Psoas muscle (tissue), 8 donors: Measurements from ENCODE around the gene CAPNS2. TPM values are rescaled to one million over a fixed set of nuclear protein-coding genes. Genes with fewer than 3 reads are reported as not detected.

Experiments
- ATAC-seq, 4 donors: fragments of 200-7000 bp; cut with Tn5 transposase; one replicate each; pipeline ENCODE4 v1.9.1; 2020; ENCODE audit warnings: moderate library complexity in 3 of 4, mild to moderate bottlenecking in 2 of 4
- DNase-seq, 2 donors: peaks; one replicate each; pipeline ENCODE4 v3.0.0-alpha.2; 2020
- H3K27ac ChIP-seq: fragments of 200-600 bp; one replicate; pipeline ENCODE4 v1.8.0; 2022
- H3K27me3 ChIP-seq, 3 donors: fragments of 200-600 bp in 1 of 3; one replicate each; pipeline versions ENCODE4 v1.6.1 to v1.8.0; 2013 to 2022; ENCODE audit warnings: low read length in 2 of 3, mild to moderate bottlenecking in 2 of 3, moderate library complexity in 1 of 3; ENCODE audit not compliant: insufficient read depth in 3 of 3
- H3K36me3 ChIP-seq, 2 donors: fragments of 200-600 bp in 1 of 2; one replicate each; pipeline versions ENCODE4 v1.6.1 to v1.8.0; 2013 to 2022; ENCODE audit warnings: low read depth in 1 of 2, mild to moderate bottlenecking in 1 of 2, moderate library complexity in 1 of 2; ENCODE audit not compliant: insufficient read depth in 1 of 2
- H3K4me1 ChIP-seq: fragments of 200-600 bp; one replicate; pipeline ENCODE4 v1.8.0; 2022
- H3K4me3 ChIP-seq: fragments of 200-600 bp; one replicate; pipeline ENCODE4 v1.8.0; 2022; ENCODE audit warnings: mild to moderate bottlenecking
- H3K9me3 ChIP-seq: fragments of 200-600 bp; one replicate; pipeline ENCODE4 v1.8.0; 2022
- CTCF ChIP-seq: fragments of 200-600 bp; IDR thresholded peaks from one replicate; pipeline ENCODE4 v1.8.0; 2022; ENCODE audit warnings: antibody characterized with exemption
- WGBS, 3 donors: extraction: QIAGEN DNeasy Blood & Tissue Kit; methylation state at CpG; one replicate each; pipeline versions ENCODE4 v1.1.6 to v1.1.7; 2013; 5-methylcytosine and 5-hydroxymethylcytosine counted together
- intact Hi-C, 2 donors: fragments of 100-400 bp; cut with DNase I; formaldehyde crosslinking; loops; one replicate each; pipeline versions ENCODE4 v1.11.0 to v1.14.2; 2022
- polyA plus RNA-seq, 3 donors: library from polyadenylated mRNA; stranded (reverse); fragments of 200-250 nt; gene quantifications; one replicate each; pipeline ENCODE4 v1.2.3, GENCODE V29; 2013
- total RNA-seq, 4 donors: library from RNA; stranded (reverse); fragmentation: NEBNext Ultra II Directional in 2 of 4; extraction: Animal tissue kit (Norgen Biotek cat#: 25700) in 2 of 4; gene quantifications; one replicate each; pipeline versions ENCODE4 v1.2.1 to v1.2.4, GENCODE V29; 2021 to 2023
- donor health status: healthy with polysubstance abuse.
- donor health status: DM: no; HTN: no; CAD: no; lungs with moderate emphysema.
- donor health status: Bipolar disorder and iron deficiency.
- donor health status: healthy.
- donor health status: DM: yes; HTN: yes; CAD: no.
- donor health status: DM: no; HTN: no; CAD: no.
- donor health status: DM: no; HTN: no; CAD: no.
- donor health status: DM: yes; HTN: yes; CAD: no.

The CAPNS2 gene
- total and polyA plus RNA-seq, 7 donors = 0.04 to 0.38 TPM; not detected in 5

- Histone ChIP-seq H3K36me3 (no peaks in the 10 kb centered on the region), H3K27ac (no peak overlapping the region), H3K27me3 (no peaks in the 10 kb centered on the region), H3K9me3 (no peaks in the 10 kb centered on the region), H3K4me1 (no peaks in the 10 kb centered on the region), H3K4me3 (no peak overlapping the region)
- intact Hi-C loops = no loop called here
- DNase-seq (no peak), ATAC-seq (no peak)
- TF ChIP-seq CTCF = no peak
Measured at GRCh38 chr16:55557186-55557585, 9.3 kb upstream of the CAPNS2 start.

GRCh38 chr16:55559233-55559632, 7.3 kb upstream of the CAPNS2 start:
- H3K9me3 ChIP-seq = no peaks in the 10 kb centered on the region
- no peaks in the 10 kb centered on the region for H3K36me3 ChIP-seq
- H3K4me1 ChIP-seq = peaks cover under 1% of the 10 kb centered on the region
- no peak for DNase-seq
- H3K27ac ChIP-seq = no peak overlapping the region
- no peak for ATAC-seq
- TF ChIP-seq CTCF = no peak
- H3K4me3 ChIP-seq = no peak overlapping the region
- intact Hi-C loops = no loop called here
- H3K27me3 ChIP-seq = no peaks in the 10 kb centered on the region

GRCh38 chr16:55559933-55560516, 6.5 kb upstream of the CAPNS2 start:
- TF ChIP-seq CTCF = no peak
- DNase-seq = no peak
- WGBS, 3 donors = 50 to 68% (median 56%) methylated on average over 1 of the region's 1 CpG

GRCh38 chr16:55561319-55561848, 5.1 kb upstream of the CAPNS2 start:
- no peak for TF ChIP-seq CTCF
- Histone ChIP-seq H3K27me3 (no peaks in the 10 kb centered on the region), H3K9me3 (no peaks in the 10 kb centered on the region), H3K4me3 (no peak overlapping the region), H3K36me3 (no peaks in the 10 kb centered on the region), H3K4me1 (peaks cover 5% of the 10 kb centered on the region), H3K27ac (no peak overlapping the region)
- no peak for DNase-seq
- no peak for ATAC-seq
- WGBS, 3 donors = 89 to 96% (median 91%) methylated on average over 2 of the region's 2 CpGs
- intact Hi-C loops = no loop called here

More at GRCh38 chr16:55559933-55560516, 6.5 kb upstream of the CAPNS2 start:
- peaks cover 5% of the 10 kb centered on the region for H3K4me1 ChIP-seq
- no peaks in the 10 kb centered on the region for H3K36me3 ChIP-seq
- intact Hi-C loops = no loop called here
- no peak overlapping the region for H3K4me3 ChIP-seq
- no peak for ATAC-seq
- no peaks in the 10 kb centered on the region for H3K27me3 ChIP-seq
- H3K9me3 ChIP-seq = no peaks in the 10 kb centered on the region
- no peak overlapping the region for H3K27ac ChIP-seq

GRCh38 chr16:55562936-55563335, 3.5 kb upstream of the CAPNS2 start:
- H3K36me3 ChIP-seq = no peaks in the 10 kb centered on the region
- no peak overlapping the region for H3K4me3 ChIP-seq
- TF ChIP-seq CTCF = no peak
- 95 to 100% (median 96%) methylated on average over 1 of the region's 1 CpG for WGBS, 3 donors
- H3K27ac ChIP-seq = no peak overlapping the region
- ATAC-seq (no peak), DNase-seq (no peak)
- no peaks in the 10 kb centered on the region for H3K27me3 ChIP-seq
- peaks cover 5% of the 10 kb centered on the region for H3K4me1 ChIP-seq
- no peaks in the 10 kb centered on the region for H3K9me3 ChIP-seq
- intact Hi-C loops = no loop called here
